Renal pelvis (tissue), 4 donors: ENCODE measurements around the gene TLL2. TPM values are rescaled to one million over a fixed set of nuclear protein-coding genes. Genes with fewer than 3 reads are reported as not detected.
A peak's percentile ranks its signal among the peaks of the same experiment; 100 is the strongest.

Source experiments
- DNase-seq: peaks from one replicate; pipeline ENCODE4 v3.0.0-alpha.2; 2013
- polyA plus RNA-seq, 3 donors: library from polyadenylated mRNA; unstranded; fragments of 120-200 nt; gene quantifications; one replicate each; pipeline ENCODE4 v1.2.1, GENCODE V29; 2013; ENCODE audit not compliant: insufficient read length in 3 of 3

TLL2 gene
- polyA plus RNA-seq, 3 donors, result 0.71 to 1.1 (median 1.1) TPM

GRCh38 chr10:96509017-96509641, 4.6 kb downstream of the TLL2 start:
- DNase-seq, result peak; percentile 42

DNA sequence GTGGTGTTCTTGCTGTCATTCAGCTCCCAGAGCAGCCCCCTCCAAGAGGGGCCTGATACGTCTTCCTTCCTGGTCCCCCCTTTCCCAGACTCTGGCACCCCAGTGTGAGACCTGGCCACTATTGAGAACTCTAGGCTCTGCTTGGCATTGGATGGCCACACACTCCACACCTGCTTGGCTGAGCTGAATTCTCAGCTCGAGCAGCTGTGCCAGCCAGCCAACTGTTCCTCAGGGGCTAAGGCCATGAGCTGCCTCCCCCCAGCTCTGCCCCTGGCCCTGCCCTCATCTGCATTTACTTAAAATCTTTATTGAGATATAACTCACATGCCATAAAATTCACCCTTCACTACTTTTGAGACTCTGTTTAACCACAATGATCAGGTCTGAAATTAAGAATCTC, 6.7 kb downstream of the TLL2 start:
- DNase-seq, result no peak

DNA sequence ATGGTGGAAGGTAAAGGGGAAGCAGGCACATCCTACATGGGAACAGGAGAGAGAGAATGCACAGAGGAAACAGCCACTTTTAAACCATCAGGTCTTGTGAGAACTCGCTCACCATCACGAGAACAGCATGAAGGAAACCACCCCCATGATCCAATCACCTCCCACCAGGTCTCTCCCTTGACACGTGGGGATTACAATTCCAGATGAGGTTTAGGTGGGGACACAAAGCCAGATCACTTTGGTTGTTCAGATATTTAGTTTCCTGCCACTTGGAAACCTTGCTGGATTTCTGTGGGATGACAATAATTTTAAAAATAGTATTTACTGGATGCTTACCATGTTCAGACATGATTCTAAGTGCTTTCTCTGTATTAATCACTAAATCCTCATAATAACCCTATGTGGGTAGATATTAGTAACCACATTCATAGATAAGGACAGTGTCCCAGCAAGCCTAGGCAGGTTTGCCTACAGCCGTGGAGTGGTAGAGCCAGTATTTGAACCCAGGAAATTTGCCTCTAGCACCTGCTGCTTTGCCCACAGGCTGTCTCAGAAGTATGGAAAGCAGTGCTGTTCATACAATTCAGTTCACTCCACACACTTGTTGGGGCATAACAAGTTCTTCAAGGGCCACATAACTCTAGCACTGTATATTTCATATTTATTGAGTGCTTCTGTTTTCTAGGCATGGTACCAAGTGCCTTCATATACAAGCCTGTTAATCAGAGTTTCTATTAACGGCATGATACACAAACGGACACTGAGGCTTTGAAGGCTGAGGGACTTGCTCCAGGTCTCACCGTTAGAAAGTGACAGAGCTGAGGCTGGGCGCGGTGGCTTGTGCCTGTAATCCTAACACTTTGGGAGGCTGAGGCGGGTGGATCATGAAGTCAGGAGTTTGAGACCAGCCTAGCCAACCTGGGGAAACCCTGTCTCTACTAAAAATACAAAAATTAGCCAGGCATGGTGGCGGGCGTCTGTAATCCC, 8.3 kb downstream of the TLL2 start:
- DNase-seq, result no peak

- DNase-seq, result peak; percentile 37
Observed at GRCh38 chr10:96502561-96503282, 11.0 kb downstream of the TLL2 start.

DNA sequence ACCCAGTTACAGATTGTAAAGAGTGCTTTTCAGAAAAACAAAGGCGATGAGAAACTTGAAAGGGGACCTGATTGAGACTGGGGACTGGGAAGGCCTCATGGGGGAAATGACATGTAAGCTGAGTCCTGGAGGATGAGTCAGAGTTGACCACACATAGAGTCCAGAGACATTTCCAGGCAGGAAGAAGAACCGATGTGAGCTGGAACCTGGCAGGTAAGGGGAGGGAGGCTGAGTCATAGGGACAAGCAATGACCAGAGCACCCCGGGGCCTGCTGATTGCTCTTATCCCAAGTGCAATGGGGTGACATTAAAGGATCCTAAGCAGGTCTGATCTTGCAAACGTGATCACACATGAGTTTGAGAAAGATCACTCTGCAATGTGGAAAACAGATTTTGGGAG, 11.7 kb downstream of the TLL2 start:
- no peak for DNase-seq

DNA sequence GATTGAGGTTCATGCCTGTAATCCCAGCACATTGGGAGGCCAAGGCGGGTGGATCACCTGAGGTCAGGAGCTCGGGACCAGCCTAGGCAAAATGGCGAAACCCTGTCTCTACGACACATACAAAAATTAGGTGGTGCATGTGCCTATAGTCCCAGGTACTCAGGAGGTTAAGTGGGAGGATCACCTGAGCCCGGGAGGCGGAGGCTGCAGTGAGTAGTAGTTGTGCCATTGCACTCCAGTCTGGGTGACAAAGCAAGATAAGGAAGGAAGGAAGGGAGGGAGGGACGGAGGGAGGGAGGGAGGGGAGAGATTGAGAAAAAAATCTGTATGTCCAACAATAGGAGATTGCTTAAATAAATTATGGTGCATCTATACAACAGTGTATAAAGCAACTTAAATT, 13.2 kb downstream of the TLL2 start:
- no peak for DNase-seq

- no peak for DNase-seq
Observed at GRCh38 chr10:96500050-96500449, 13.7 kb downstream of the TLL2 start.

- DNase-seq, result no peak
Observed at GRCh38 chr10:96497391-96497790, 16.3 kb downstream of the TLL2 start.

- DNase-seq, result peak; percentile 60
Observed at GRCh38 chr10:96496281-96496925, 17.3 kb downstream of the TLL2 start.

DNA sequence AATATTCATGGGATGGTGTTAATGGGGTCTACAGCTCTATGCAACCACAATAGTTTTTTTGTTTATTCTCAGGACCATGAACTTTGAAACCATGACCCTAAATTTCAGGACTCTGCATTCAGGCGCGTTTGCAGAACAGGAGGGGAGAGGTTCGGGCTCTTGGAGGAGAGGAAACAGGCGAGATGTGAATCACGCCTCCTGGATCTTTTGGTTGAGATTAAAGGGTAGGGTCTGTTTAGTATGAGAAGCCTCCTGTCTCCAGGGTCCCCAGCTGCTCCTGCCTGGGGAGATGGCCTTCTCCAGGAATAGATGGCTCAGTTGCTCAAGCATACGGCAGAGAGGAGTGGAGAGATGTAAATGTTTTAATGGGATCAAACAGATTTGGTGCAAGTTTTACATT, 18.2 kb downstream of the TLL2 start:
- DNase-seq, result no peak

- DNase-seq, result no peak
Observed at GRCh38 chr10:96494694-96495093, 19.0 kb downstream of the TLL2 start.

GRCh38 chr10:96493871-96494525, 19.7 kb downstream of the TLL2 start:
- no peak for DNase-seq

- DNase-seq, result no peak
Observed at GRCh38 chr10:96493254-96493653, 20.5 kb downstream of the TLL2 start.

GRCh38 chr10:96491303-96491702, 22.4 kb downstream of the TLL2 start:
- DNase-seq, result no peak

- DNase-seq, result no peak
Observed at GRCh38 chr10:96488161-96488935, 25.4 kb downstream of the TLL2 start.

DNA sequence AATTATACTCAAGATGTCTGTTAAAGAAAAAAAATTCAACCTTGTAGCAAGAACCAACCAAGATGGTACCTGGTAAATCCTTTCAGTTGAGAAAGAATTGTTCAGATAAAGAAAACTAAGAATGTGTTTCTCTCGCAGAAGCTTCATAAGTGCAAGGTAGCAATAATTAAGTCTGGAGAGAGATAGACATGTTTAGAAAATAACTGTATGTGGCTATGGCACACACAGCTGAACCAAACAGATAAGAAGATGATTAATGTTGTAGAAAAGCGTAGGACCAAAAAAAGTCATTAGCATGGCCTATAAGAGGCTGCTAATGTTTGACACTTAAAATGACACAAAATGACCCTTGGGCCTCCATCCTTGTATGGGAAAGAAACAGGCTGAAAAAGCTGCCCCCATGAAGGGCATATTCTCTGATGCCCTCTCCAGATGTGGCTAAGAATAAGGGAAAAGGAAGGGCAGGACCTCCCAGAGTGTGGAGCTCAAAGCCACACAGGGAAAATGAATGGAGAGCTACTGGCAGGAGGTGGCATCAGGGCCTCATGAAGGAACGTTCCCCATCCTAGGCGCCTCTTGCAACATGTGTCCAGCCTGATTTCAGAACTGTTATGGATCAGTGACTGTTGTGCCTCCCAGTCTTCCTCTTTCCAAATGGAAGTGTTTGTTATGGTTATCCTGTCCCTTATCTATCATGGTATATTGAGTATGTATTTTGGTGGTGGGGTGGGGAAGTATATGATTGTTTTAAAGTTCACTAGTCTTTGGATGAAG, 30.7 kb downstream of the TLL2 start:
- no peak for DNase-seq

DNA sequence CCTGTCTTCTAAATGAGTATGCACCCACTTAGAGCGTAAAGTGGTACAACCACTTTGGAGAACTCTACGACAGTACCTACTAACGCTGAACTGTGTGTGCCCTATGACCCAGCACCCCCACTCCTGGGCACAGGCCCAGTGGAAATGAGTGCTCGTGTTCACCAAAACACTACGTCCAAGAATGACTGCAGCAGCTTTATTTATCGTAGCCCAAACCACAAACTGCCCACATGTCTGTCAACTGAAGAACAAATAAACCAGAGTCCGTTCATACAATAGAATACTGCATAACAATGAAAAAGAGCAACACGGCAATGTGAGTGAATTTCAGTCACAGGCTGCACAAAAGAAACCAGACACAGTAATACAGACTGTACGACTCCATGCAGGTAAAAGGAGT, 35.4 kb downstream of the TLL2 start:
- DNase-seq, result no peak

DNA sequence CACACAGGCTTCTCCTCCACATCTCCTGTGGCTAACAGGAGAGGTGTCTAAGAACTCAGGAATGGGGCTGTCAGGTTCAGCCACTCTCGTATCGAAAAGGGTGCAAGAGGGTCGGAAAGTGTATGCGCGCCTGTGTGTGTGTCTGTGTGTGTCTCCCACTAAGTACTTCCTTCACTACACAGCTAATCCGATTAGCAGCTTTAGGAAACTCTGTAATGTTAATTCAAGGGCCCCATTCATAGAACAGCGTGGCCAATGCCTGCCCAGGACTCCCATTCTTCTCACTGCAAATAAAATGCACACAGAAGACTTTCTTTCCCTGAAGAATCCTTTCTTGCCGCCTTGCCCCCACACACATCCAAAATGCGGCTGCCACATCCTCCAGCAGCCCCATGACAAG, 39.9 kb downstream of the TLL2 start:
- DNase-seq, result no peak

GRCh38 chr10:96470116-96470743, 43.5 kb downstream of the TLL2 start:
- peak; percentile 14 for DNase-seq
